HEK293 (cell line): ENCODE measurements around the gene CACNA2D3.

Experiments
- CTCF ChIA-PET: fragments of 350-600 bp; formaldehyde crosslinking; extraction: SDS; loops from one replicate; lab custom pipeline; 2021; ENCODE audit warnings: antibody characterized with exemption; lab: Yijun Ruan, JAX
- POLR2A ChIA-PET: fragments of 300-600 bp; formaldehyde crosslinking; extraction: SDS; loops from one replicate; lab custom pipeline; 2020; ENCODE audit warnings: antibody characterized with exemption, inconsistent platforms; lab: Yijun Ruan, JAX
- H3K27ac ChIP-seq: fragments of 200-500 bp; sonication (Bioruptor generic); 2 replicates; pipeline ENCODE4 v1.5.1; 2014; ENCODE audit warnings: low read depth, low read length, control low read depth, inconsistent platforms; ENCODE audit errors: extremely low read depth
- H3K36me3 ChIP-seq, 2 experiments: fragments of 200-500 bp in 1 of 2; sonication (Bioruptor generic) in 1 of 2; 1 replicate in 1 of 2; 2 replicates in 1 of 2; pipeline ENCODE4 v1.5.1; 2014 to 2017; ENCODE audit warnings: inconsistent platforms in 2 of 2, low read length in 2 of 2; ENCODE audit not compliant: control insufficient read depth in 2 of 2, insufficient read depth in 1 of 2
- H3K4me1 ChIP-seq: fragments of 200-500 bp; sonication (Bioruptor generic); 2 replicates; pipeline ENCODE4 v1.5.1; 2014; ENCODE audit warnings: mild to moderate bottlenecking, low read length, inconsistent platforms; ENCODE audit not compliant: control insufficient read depth, insufficient read depth
- H3K4me3 ChIP-seq: 2 replicates; pipeline ENCODE4 v1.5.1; 2011; ENCODE audit warnings: low read depth, mild to moderate bottlenecking, control low read depth, low read length, moderate library complexity
- H3K9me3 ChIP-seq: fragments of 200-500 bp; sonication (Bioruptor generic); 2 replicates; pipeline ENCODE4 v1.5.1; 2014; ENCODE audit warnings: low read depth, low read length, inconsistent platforms; ENCODE audit not compliant: control insufficient read depth, insufficient read depth
- BCL11A ChIP-seq: fragments of 450-650 bp; formaldehyde crosslinking; IDR thresholded peaks from 2 replicates; pipeline ENCODE4 v1.5.1; 2016; ENCODE audit warnings: low read depth, missing biosample characterization, missing genetic modification characterization
- GFI1B ChIP-seq: fragments of 450-650 bp; formaldehyde crosslinking; IDR thresholded peaks from 2 replicates; pipeline ENCODE4 v1.5.1; 2016; ENCODE audit warnings: missing biosample characterization, missing genetic modification characterization
- HIC1 ChIP-seq: fragments of 450-650 bp; formaldehyde crosslinking; IDR thresholded peaks from 2 replicates; pipeline ENCODE4 v1.5.1; 2016; ENCODE audit warnings: missing biosample characterization, missing genetic modification characterization
- SALL2 ChIP-seq: fragments of 450-650 bp; formaldehyde crosslinking; IDR thresholded peaks from 2 replicates; pipeline ENCODE4 v1.5.0; 2017; ENCODE audit warnings: missing biosample characterization, mild to moderate bottlenecking, missing genetic modification characterization, borderline replicate concordance
- SCRT1 ChIP-seq: fragments of 450-650 bp; formaldehyde crosslinking; IDR thresholded peaks from 2 replicates; pipeline ENCODE4 v1.5.1; 2016; ENCODE audit warnings: missing biosample characterization, missing genetic modification characterization, borderline replicate concordance
- SETDB1 ChIP-seq: IDR thresholded peaks from one replicate; pipeline ENCODE4 v1.6.1; 2017; ENCODE audit warnings: mild to moderate bottlenecking, low read length, moderate library complexity, mixed read lengths; ENCODE audit not compliant: insufficient read length
- SP2 ChIP-seq: fragments of 450-650 bp; formaldehyde crosslinking; IDR thresholded peaks from 2 replicates; pipeline ENCODE4 v1.5.1; 2016; ENCODE audit warnings: missing biosample characterization, missing genetic modification characterization
- SP3 ChIP-seq: fragments of 450-650 bp; formaldehyde crosslinking; IDR thresholded peaks from 2 replicates; pipeline ENCODE4 v1.5.1; 2016; ENCODE audit warnings: missing biosample characterization, missing genetic modification characterization
- ZBTB1 ChIP-seq: fragments of 450-650 bp; formaldehyde crosslinking; IDR thresholded peaks from 2 replicates; pipeline ENCODE4 v1.5.1; 2016; ENCODE audit warnings: missing biosample characterization, missing genetic modification characterization
- ZBTB8A ChIP-seq: fragments of 450-650 bp; formaldehyde crosslinking; IDR thresholded peaks from 2 replicates; pipeline ENCODE4 v1.5.1; 2016; ENCODE audit warnings: missing biosample characterization, missing genetic modification characterization
- ZNF121 ChIP-seq: fragments of 450-650 bp; formaldehyde crosslinking; IDR thresholded peaks from 2 replicates; pipeline ENCODE4 v1.5.1; 2016; ENCODE audit warnings: missing biosample characterization, missing genetic modification characterization
- ZNF157 ChIP-seq: fragments of 450-650 bp; formaldehyde crosslinking; IDR thresholded peaks from 2 replicates; pipeline ENCODE4 v1.5.1; 2016; ENCODE audit warnings: missing biosample characterization, missing genetic modification characterization
- ZNF169 ChIP-seq: fragments of 450-650 bp; formaldehyde crosslinking; IDR thresholded peaks from 2 replicates; pipeline ENCODE4 v1.5.1; 2016; ENCODE audit warnings: missing biosample characterization, missing genetic modification characterization
- ZNF280C ChIP-seq: fragments of 450-650 bp; formaldehyde crosslinking; IDR thresholded peaks from 2 replicates; pipeline ENCODE4 v1.5.1; 2016; ENCODE audit warnings: missing biosample characterization, missing genetic modification characterization
- ZNF362 ChIP-seq: fragments of 450-650 bp; formaldehyde crosslinking; IDR thresholded peaks from 2 replicates; pipeline ENCODE4 v1.5.1; 2016; ENCODE audit warnings: missing biosample characterization, missing genetic modification characterization
- ZNF423 ChIP-seq: fragments of 450-650 bp; formaldehyde crosslinking; IDR thresholded peaks from 2 replicates; pipeline ENCODE4 v1.5.1; 2016; ENCODE audit warnings: missing biosample characterization, missing genetic modification characterization
- ZNF426 ChIP-seq: fragments of 450-650 bp; formaldehyde crosslinking; IDR thresholded peaks from 2 replicates; pipeline ENCODE4 v1.5.1; 2017; ENCODE audit warnings: missing biosample characterization, missing genetic modification characterization, mild to moderate bottlenecking, inconsistent platforms, moderate library complexity
- ZNF48 ChIP-seq: fragments of 450-650 bp; formaldehyde crosslinking; IDR thresholded peaks from 2 replicates; pipeline ENCODE4 v1.5.1; 2016; ENCODE audit warnings: missing biosample characterization, missing genetic modification characterization
- ZNF510 ChIP-seq: fragments of 450-650 bp; formaldehyde crosslinking; IDR thresholded peaks from 2 replicates; pipeline ENCODE4 v1.5.1; 2018; ENCODE audit warnings: mild to moderate bottlenecking, missing genetic modification characterization, missing biosample characterization; ENCODE audit not compliant: insufficient replicate concordance
- ZNF548 ChIP-seq: fragments of 450-650 bp; formaldehyde crosslinking; IDR thresholded peaks from 2 replicates; pipeline ENCODE4 v1.5.1; 2016; ENCODE audit warnings: missing biosample characterization, missing genetic modification characterization
- ZNF555 ChIP-seq: fragments of 450-650 bp; formaldehyde crosslinking; conservative IDR thresholded peaks from 2 replicates; pipeline ENCODE4 v1.5.1; 2017; ENCODE audit warnings: missing biosample characterization, mild to moderate bottlenecking, missing genetic modification characterization, inconsistent platforms
- ZNF610 ChIP-seq: fragments of 450-650 bp; formaldehyde crosslinking; IDR thresholded peaks from 2 replicates; pipeline ENCODE4 v1.5.1; 2016; ENCODE audit warnings: missing biosample characterization, missing genetic modification characterization, borderline replicate concordance
- ZNF670 ChIP-seq: fragments of 450-650 bp; formaldehyde crosslinking; IDR thresholded peaks from 2 replicates; pipeline ENCODE4 v1.5.1; 2016; ENCODE audit warnings: missing biosample characterization, missing genetic modification characterization, low read depth
- ZNF747 ChIP-seq: fragments of 450-650 bp; formaldehyde crosslinking; IDR thresholded peaks from 2 replicates; pipeline ENCODE4 v1.5.1; 2016; ENCODE audit warnings: missing biosample characterization, missing genetic modification characterization
- ZNF777 ChIP-seq: fragments of 450-650 bp; formaldehyde crosslinking; IDR thresholded peaks from 2 replicates; pipeline ENCODE4 v1.5.1; 2017; ENCODE audit warnings: missing biosample characterization, missing genetic modification characterization, borderline replicate concordance
- ZNF830 ChIP-seq: fragments of 450-650 bp; IDR thresholded peaks from 2 replicates; pipeline ENCODE4 v1.5.0; 2018; ENCODE audit warnings: missing biosample characterization, missing genetic modification characterization, low read depth, mild to moderate bottlenecking, moderate library complexity
- ZSCAN5A ChIP-seq: fragments of 450-650 bp; formaldehyde crosslinking; IDR thresholded peaks from 2 replicates; pipeline ENCODE4 v1.5.1; 2016; ENCODE audit warnings: missing biosample characterization, missing genetic modification characterization
- ZXDB ChIP-seq: fragments of 450-650 bp; formaldehyde crosslinking; IDR thresholded peaks from 2 replicates; pipeline ENCODE4 v1.5.1; 2016; ENCODE audit warnings: missing biosample characterization, missing genetic modification characterization

Gene CACNA2D3

GRCh38 chr3:55118451-55118850 is 996.1 kb downstream of the CACNA2D3 start:
- Histone ChIP-seq H3K4me3 (no peak overlapping the region), H3K36me3 (no peaks in the 10 kb centered on the region), H3K27ac (no peak overlapping the region), H3K9me3 (no peaks in the 10 kb centered on the region), H3K4me1 (no peaks in the 10 kb centered on the region)
- no peak for TF ChIP-seq ZNF121 (tag by site-specific recombination)
- TF ChIP-seq ZNF747 = no peak
- TF ChIP-seq GFI1B (tag by site-specific recombination) = no peak
- TF ChIP-seq ZNF548 = no peak
- TF ChIP-seq SCRT1 (tag by site-specific recombination) = no peak
- TF ChIP-seq ZNF423 (tag by site-specific recombination) = no peak
- TF ChIP-seq ZNF48 (tag by site-specific recombination) = no peak
- TF ChIP-seq ZNF362 (tag by site-specific recombination) = no peak
- TF ChIP-seq ZSCAN5A (tag by site-specific recombination) = no peak
- TF ChIP-seq ZNF670 (tag by site-specific recombination) = no peak
- TF ChIP-seq SP2 = no peak
- TF ChIP-seq ZBTB8A (tag by site-specific recombination) = no peak
- no peak for TF ChIP-seq ZNF777 (tag by site-specific recombination)
- no peak for TF ChIP-seq ZXDB (tag by site-specific recombination)
- TF ChIP-seq ZNF426 (tag by site-specific recombination) = no peak
- TF ChIP-seq SP3 (tag by site-specific recombination) = no peak
- CTCF ChIA-PET = no interaction called here
- POLR2A ChIA-PET = no interaction called here

GRCh38 chr3:55119268-55119667 is 996.9 kb downstream of the CACNA2D3 start:
- no peak overlapping the region for H3K27ac ChIP-seq
- ChIA-PET CTCF (interaction anchor here (0.6 kb wide), 1 partner anchor 150 kb away, joined by 5 read pairs; no protein-coding TSS in a partner anchor), POLR2A (no interaction called here)
- H3K4me1 ChIP-seq = no peaks in the 10 kb centered on the region
- H3K36me3 ChIP-seq = no peaks in the 10 kb centered on the region
- no peak for TF ChIP-seq ZNF830
- TF ChIP-seq ZNF610 (tag by site-specific recombination) = no peak
- TF ChIP-seq ZNF510 (tag by site-specific recombination) = no peak
- no peaks in the 10 kb centered on the region for H3K9me3 ChIP-seq
- H3K4me3 ChIP-seq = no peak overlapping the region

- no peak overlapping the region for H3K27ac ChIP-seq
- H3K9me3 ChIP-seq = no peaks in the 10 kb centered on the region
- CTCF ChIA-PET = interaction anchor here (0.8 kb wide), 1 partner anchor 59 kb away, joined by 5 read pairs; no protein-coding TSS in a partner anchor
- POLR2A ChIA-PET = interaction anchor here (0.6 kb wide), 1 partner anchor 985 kb away, joined by 3 read pairs; no protein-coding TSS in a partner anchor
- no peaks in the 10 kb centered on the region for H3K4me1 ChIP-seq
- no peak overlapping the region for H3K4me3 ChIP-seq
- H3K36me3 ChIP-seq = no peaks in the 10 kb centered on the region
- TF ChIP-seq ZNF555 (tag by site-specific recombination) (no peak), ZNF280C (tag by site-specific recombination) (no peak), ZNF169 (no peak), ZNF48 (tag by site-specific recombination) (no peak), HIC1 (no peak), BCL11A (no peak), SETDB1 (no peak), SALL2 (no peak), ZBTB1 (tag by site-specific recombination) (no peak), ZNF157 (tag by site-specific recombination) (no peak)
These were observed 1000.0 kb downstream of the CACNA2D3 start for GRCh38 chr3:55122312-55122711.
